ENCODE measurements around the gene NPR2. TPM values are rescaled to one million over a fixed set of nuclear protein-coding genes. Genes with fewer than 3 reads are reported as not detected.

Gene NPR2
- total RNA-seq, 1 experiment from 2014 or later: 0.25 TPM

DNA sequence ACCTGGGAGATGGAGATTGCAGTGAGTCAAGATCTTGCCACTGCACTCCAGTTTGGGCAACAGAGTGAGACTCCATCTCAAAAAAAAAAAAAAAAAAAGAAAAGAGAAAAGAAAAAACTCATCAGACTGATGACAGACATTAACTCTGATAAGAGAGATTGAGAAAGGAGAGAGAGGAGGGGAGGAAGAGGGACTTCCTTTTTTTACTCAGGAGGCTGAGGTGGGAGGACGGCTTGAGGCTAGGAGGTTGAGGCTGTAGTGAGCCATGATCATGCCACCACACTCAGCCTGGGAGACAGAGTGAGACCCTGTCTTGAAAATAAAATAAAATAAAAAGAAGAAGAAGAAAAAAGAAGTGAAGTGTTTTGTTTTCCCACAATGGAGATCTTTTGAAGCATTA, 27.6 kb upstream of the NPR2 start:
- DNase-seq (ENCODE audit: low spot score): no peak

DNA sequence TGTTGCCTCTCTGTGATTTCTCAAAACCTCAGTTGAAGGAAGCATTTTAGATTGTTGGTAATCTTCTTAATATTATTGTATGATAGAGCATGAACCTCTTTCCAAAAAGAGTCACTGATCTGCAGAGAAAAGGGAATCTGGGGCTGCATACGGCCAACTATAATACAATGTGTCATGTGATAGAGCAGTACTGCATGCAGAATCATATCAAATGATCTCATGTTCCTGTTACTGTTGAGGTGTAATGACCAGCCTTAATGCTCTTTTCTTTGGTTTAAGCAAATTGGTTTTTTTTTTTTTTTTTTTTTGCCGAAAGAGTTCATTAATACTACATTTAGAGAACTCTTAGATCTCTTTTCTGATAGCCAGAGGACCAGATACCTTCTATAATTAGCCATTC, 24.4 kb upstream of the NPR2 start:
- no peak for DNase-seq (ENCODE audit: low spot score)

DNA sequence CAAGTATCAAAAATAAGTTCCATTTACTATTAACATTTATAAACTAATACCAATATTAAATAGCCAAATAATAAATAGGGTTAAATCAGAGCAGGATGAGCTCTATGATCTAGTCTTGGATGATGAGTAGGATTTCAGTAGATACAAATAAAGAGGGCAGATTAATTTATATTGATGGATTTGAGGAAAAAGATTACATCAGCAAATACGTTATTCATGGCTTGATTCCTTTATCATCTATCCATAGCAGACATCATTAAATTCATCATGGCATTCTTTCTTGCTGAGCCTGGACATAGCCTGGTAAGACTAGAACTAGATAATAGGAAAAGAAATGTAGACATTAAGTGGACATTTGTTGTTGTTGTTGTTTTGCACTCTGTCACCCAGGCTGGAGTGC, 23.9 kb upstream of the NPR2 start:
- DNase-seq (ENCODE audit: low spot score): no peak

DNA sequence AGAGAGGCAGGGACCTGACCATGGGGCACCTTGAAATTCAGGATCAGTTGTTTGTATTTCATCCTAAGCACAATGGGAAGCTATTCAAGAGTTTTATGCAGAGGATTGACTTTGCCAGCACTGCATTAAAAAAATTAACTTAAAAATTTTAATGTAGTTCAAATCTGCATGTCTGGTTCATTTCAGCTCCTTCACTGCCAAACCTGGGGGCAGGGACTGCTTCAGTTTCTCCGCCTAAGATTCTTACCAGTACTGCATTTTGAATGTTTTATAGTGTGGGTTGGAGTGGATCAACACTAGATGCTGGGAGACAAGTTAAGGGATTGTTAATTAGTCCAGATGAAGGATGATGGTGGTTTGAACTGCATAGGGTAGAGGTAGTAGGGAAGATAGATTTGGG, 21.6 kb upstream of the NPR2 start:
- DNase-seq (ENCODE audit: low spot score): no peak

DNA sequence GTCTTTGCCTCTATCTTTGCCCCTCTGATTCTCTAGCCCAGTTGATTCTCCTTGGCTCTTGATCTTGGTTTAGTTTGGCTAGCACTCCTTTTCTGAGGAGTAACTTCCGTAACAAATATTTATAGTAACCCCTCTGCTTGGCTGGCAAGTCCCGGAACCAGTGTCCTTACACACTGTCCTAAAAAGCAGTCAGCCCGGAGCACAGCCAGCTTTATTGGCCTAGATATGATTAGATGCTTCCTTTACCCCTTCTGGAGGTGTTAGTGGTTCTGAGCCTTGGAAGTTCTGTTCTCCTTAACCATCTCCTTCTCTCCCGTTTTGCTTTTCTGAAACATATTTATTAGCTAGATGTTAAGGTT, 20.3 kb upstream of the NPR2 start:
- no peak for DNase-seq (ENCODE audit: low spot score)

DNA sequence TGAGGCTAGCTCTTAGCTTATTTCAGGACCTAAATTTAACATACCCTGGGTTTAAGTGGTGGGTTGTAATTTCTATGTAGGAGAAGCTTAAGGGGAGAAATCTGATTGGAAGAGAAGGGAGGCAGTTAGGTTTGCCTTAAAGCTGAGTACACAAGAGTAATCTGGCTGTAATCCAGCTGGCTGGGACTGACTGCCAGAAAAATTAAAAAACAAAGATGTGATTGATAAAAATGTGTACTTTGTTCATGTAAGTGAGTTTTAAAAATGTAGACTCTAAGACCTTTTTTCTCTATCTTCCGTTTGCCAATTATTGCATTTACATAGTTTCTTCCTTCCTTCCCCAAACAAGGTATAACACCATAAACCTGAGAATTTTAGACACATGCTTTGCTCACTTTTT, 19.9 kb upstream of the NPR2 start:
- no peak for DNase-seq (ENCODE audit: low spot score)

DNA sequence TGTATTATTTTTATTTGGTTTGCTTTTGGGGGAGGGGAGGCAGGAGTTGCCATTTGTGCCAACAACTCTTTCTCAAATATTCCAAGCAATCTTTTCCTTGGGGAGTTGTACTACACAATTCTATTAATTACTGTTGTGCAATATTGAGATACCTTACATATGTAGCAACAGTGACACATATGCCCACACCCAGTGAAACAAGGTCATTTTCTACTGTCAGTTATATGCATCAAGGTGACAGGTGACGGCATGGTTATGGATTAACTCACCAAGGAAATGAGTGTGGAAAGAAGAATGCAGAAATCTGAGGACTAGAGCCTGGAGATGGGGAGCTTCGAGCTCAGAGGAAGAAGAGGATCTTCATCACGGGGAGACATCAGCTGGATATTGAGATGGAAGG, 19.4 kb upstream of the NPR2 start:
- DNase-seq (ENCODE audit: low spot score): no peak

DNA sequence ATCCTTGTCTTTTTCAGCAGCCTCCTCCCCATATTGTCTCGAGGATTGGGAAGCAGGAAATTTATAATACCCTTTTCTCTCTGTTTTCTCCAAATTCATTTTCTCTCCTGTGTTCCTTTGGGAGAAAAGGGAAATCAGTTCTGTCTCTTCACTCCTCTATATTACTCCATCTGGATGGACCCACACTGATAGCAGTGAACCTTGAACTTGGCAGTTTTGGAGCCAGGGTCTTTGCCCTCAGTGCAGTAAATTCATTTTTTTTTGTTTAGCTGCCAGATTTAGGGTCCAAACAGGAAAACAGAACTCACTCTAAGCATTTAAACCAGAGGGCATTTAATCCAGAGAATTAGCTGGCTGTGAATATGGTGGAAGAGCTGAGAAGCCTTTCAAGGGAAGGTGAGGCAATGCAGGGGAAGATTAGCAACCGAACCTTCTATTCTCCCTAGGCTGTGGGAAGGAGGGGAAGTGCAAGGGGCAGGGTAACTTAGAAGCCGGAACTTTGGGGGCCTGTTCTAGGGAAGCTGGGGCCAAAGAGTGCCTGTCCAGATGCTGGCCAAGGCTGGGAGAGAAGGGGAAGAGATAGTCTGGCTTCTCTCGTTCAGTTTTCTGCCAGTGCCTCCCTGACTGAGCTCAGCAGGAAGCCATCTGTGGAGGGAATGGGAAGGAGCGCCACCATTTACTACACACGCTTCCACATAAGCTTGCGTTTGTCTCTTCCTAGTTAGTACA, 16.3 kb upstream of the NPR2 start:
- DNase-seq (ENCODE audit: low spot score): no peak

DNA sequence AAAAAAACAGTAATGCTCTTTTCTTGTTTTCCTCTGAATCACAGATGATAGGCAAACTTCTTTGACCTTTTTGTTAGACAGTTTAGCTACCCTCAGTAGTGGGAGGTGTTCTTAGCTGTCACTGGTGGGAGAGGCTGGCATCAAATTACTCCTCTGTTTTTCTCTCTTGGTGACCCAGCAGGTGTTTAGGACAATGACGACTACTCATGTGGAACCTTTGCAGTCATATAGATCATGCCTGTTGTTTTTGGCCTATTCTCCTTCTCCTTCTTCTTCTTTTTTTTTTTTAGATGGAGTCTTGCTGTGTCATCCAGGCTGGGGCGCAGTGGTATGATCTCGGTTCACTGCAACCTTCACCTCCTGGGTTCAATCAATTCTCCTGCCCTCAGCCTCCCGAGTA, 15.4 kb upstream of the NPR2 start:
- DNase-seq (ENCODE audit: low spot score): no peak

DNA sequence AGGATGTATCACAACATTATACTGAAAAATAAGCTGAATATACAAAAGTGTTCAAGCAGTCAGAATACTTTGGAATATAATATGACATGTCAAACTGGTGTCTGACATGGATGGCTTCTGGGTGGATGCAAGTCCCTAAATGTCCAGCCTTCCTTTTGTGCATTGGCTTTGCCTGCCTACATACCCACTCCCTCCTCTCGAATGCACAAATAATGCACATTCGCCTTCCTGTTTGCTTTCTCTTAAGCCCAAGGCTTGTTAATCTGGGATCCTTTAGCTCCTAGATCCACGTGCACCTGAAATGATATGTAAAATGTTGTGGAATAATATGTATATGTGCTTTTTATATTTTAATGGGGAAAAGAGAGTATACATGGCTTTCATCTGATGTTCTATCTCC, 12.9 kb upstream of the NPR2 start:
- no peak for DNase-seq (ENCODE audit: low spot score)

DNA sequence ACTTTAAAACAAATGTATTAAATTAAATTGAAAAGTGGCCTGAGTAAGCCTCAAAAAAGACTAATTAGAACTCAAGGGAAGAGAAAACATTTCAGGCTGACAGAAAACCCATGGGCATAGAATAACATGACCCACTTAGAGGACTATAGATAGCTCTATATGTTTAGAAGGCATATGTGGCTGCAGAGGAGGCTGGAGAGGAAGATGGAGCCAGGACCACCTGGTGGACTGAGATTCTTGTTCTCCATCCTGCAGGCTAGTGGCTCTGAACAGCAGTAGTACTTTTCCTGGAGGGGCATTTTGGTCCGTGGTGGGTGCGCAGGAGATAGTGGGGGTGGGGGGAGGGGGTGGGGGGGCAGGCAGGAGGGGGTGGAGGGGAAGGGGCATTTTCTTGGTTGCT, 10.3 kb upstream of the NPR2 start:
- no peak for DNase-seq (ENCODE audit: low spot score)

DNA sequence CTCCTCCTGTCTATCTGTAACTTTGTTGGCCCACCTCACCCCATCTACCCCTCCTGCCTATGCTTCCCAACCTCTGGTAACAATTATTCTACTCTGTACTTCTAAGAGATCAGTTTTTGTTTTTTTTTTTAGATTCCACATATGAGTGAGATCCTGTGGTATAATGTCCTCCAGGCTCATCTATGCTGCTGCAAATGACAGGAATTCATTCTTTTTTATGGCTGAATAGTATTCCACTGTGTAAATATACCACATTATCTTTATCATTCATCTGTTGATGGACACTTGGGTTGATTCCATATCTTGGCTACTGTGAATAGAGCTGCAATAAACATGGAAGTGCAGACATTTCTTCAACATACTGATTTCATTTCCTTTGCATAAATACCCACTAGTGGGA, 8.0 kb upstream of the NPR2 start:
- no peak for DNase-seq (ENCODE audit: low spot score)

DNA sequence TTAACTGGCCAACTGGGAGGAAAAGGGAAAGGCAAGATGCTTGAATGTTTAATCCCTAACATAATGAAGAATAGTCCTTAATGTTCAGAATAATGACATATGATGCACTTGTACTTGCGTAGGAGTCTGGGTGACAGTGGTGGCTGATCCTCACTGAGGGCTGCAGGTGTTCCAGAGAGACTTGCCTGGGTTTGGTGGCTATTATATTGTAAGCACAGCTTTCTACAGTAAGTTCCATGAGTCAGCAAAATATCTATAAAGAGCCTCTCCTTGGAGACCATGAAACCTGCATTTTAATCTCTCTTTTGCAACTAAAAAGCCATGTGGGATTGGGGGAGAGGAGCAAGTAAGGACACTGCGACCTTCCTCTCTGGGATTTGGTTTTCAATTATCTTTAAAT, 1.9 kb upstream of the NPR2 start:
- DNase-seq (ENCODE audit: low spot score): no peak

DNA sequence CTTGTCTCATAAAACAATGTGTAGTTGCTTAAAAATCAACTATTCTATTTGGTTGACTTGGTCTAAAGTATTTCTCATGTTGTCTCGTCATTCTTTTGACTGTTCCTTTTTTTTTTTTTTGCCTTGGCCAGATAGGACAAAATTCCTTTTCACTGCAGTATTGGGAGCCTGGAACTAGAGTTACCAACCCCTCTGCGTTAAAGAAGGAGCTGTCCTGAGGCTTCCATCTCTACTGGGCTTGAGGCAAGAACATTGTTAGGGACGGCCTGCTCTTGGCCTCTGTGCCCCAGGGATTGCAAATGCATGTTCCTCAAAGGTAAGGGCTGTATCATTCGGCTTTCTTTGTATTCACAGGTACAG, 1.4 kb upstream of the NPR2 start:
- DNase-seq (ENCODE audit: low spot score): no peak

DNA sequence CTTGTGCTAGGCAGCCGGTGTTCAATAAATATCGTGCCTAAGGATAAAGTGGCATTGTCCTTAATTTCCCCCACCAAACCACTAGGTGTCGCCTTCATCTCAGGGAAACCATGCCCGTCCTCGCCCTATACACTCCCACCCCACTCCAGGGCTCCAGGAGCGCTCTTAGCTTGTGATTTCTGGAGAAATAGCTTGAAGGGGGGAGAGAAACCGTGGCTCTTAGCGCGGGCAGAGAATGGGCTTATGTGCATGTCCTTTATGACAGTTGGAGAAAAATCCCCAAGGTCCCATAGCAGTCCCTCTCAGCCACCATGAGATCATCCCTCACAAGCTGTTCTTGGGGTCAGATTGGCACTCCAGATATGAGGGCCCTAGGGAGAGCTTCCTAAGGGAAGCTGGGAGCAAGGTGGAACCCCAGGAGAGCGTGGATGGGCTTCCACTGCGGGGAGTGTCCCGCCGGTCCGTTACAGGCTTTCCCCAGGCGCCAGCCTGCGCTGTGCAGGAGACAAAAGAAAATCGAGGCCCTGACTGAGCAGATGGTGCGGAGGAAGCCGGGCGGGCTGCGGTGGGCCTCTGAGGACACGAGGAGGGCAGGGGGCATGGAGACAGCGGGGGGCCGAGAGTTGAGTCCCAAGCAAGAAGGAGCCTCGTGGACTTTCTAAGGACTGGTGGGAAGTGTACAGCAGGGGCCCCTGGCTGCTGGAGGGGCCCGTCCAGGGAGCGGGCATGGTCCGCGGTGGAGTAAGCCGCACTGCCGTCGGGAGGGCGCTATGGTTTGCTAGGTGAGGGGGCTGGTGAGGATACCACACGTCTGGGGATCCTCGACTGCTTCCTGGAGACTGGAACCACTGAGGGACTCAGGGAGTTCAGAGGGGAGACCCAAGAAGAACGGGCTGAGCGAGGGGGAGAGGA, 750 bp upstream of the NPR2 start:
- peak; percentile 77 for DNase-seq (ENCODE audit: low spot score)

DNA sequence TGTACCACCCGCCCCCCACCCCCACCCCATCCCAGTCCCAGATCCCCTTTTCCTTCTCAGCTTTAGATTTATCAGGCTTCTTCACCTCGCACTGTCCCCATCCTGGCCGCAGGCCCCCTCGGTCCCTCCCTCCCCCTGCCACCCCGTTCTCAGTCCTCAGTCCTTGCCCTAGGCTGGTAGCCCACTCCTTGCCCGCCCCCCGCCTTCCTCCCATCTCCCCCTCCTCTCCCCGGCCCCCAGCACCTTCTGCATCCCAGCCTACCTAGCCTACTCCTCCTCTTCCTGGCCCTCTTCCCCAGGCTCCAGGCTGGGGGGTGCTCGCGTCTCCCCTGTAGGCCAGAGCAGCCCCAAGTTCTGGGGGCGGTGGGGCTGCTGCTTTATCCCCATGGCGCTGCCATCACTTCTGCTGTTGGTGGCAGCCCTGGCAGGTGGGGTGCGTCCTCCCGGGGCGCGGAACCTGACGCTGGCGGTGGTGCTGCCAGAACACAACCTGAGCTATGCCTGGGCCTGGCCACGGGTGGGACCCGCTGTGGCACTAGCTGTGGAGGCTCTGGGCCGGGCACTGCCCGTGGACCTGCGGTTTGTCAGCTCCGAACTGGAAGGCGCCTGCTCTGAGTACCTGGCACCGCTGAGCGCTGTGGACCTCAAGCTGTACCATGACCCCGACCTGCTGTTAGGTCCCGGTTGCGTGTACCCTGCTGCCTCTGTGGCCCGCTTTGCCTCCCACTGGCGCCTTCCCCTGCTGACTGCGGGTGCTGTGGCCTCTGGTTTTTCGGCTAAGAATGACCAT, 828 bp downstream of the NPR2 start:
- no peak for DNase-seq (ENCODE audit: low spot score)

DNA sequence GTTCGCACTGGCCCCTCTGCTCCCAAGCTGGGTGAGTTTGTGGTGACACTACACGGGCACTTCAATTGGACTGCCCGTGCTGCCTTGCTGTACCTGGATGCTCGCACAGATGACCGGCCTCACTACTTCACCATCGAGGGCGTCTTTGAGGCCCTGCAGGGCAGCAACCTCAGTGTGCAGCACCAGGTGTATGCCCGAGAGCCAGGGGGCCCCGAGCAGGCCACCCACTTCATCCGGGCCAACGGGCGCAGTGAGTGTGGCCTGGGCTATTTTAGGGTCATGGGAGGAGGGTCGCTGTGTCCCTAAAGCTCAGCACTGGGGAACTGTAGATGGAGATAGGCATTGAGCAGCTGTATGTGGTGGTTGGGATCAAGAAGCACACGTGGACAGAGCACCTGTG, 1.4 kb downstream of the NPR2 start:
- no peak for DNase-seq (ENCODE audit: low spot score)

DNA sequence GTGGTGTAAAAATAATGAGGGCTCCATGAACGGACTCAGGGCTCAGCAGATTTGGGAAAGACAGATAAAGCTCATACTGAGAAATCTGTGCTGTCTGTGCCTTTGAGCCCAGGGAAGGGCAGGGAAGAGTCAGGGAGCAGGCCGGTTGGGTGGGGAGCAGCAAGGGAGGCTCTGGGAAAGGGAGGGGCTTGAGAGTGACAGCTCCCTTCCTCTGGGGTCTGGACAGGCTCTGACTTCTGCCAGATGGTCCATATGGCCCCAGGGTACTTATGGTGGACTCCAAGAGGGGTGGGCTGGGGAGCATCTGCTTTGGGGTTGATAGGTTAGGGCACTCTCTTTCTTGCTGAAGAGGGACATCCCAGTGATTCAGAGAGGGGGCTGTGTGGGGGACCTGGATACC, 2.1 kb downstream of the NPR2 start:
- DNase-seq (ENCODE audit: low spot score): no peak

DNA sequence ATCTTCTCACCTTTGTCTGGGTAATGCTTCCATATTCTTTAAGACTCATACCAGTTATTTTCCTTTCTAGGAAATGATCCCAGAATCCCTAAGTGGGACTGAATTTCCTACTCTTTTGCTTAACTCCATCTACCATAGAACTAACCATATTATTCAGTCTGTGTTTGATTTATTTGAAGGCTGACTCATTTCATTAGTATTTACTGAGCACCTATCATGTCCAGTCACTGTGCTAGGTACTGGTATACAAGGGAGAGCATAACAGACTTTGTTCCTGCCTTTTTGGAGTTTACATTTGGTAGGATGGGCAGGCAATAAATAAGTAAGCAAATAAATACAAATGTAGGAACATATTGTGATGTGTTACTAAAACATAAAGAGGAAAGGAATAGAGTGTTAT, 4.3 kb downstream of the NPR2 start:
- DNase-seq (ENCODE audit: low spot score): no peak

DNA sequence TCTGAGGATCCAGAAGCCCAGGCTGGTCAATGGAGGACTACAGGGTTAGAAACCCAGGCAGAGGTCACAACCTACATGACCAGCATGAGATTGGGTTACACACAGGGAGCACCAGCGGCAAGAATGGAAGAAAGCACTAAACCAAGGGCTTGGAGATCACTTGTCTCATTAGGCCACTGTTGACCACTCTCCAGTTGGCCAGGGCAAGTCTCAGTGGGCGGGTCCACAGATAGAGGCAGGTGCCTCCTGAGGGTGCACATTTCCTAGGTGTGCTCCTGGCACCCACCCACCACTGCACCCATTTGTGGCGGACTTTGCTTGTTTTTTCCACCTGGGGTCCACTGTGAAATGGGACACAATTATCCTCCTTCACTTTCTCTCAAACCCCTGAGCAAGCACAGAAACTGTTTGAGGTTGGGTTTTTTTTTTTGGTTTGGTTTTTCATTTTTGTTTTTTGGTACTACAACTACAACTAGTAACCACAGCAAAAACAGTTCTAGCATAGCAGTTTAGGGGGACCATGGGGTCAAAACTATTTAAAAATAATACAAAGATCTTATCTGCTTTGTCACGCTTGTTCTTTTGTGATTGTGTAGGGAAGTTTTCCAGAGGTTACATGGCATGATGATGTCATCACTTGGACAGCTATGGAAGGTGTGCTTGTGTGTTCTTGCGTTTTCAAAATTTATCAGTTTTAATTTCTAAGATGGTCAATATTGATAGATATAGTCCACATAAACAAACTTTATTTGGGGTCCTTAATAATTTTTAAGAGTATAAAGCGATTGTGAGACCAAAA, 6.1 kb downstream of the NPR2 start:
- DNase-seq (ENCODE audit: low spot score): no peak

DNA sequence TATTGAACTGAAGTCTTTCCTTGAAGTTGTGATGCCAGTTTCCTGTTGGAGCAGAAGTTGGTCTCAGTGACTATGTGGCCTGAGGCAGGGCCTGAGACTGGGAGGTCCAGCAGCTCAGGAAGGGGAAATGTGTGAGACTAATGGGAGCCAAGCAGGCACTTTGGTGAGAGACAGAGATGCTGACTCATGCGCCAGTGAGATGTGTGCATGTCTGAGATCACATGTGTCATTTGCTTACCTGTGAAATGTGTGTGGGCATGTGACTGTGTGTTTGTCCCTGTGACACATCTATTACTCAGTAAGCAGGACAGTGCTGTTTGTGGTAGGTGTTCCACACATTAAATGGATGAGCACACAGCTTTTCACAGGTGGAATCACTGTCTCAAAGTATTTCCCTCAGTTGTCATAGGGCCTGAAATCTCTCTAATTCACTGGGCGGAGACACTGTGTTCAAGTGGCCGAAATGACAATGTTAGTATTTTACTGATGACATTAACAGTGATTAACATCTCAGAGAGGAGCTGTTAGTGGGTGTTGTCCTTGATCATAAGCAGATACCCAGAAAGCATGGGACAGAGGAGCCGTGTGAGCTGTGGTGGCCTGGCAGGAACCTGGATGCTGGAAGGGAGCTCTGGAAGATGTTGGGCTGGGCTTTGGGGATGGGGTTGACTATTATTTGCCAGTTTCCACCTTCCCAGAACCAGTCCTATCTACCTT, 7.4 kb downstream of the NPR2 start:
- DNase-seq (ENCODE audit: low spot score): peak; percentile 84

Data from H4 (cell line).